Measurements from ENCODE around the gene MBP.
A peak's percentile ranks its signal among the peaks of the same experiment; 100 is the strongest.

The MBP gene

GRCh38 chr18:76988827-76989646 lies 143.5 kb downstream of the MBP start:
- no peak for DNase-seq (ENCODE audit: low read depth in 2 of 2)

GRCh38 chr18:76988031-76988826 lies 144.4 kb downstream of the MBP start:
- no peak for DNase-seq (ENCODE audit: low read depth in 2 of 2)

- no peak for DNase-seq (ENCODE audit: low read depth in 2 of 2)
Measured at GRCh38 chr18:76986406-76986805, 146.2 kb downstream of the MBP start.

- no peak for DNase-seq (ENCODE audit: low read depth in 2 of 2)
Measured at GRCh38 chr18:76985951-76986236, 146.7 kb downstream of the MBP start.

GRCh38 chr18:76985156-76985950 lies 147.2 kb downstream of the MBP start:
- DNase-seq (ENCODE audit: low read depth in 2 of 2), result no peak

- no peak for DNase-seq (ENCODE audit: low read depth in 2 of 2)
Measured at GRCh38 chr18:76984193-76985155, 148.1 kb downstream of the MBP start.

- no peak for DNase-seq (ENCODE audit: low read depth in 2 of 2)
Measured at GRCh38 chr18:76983613-76984051, 149.0 kb downstream of the MBP start.

- DNase-seq (ENCODE audit: low read depth in 2 of 2), result peak; percentile 37 to 41
Measured at GRCh38 chr18:76982841-76983583, 149.6 kb downstream of the MBP start.

- DNase-seq (ENCODE audit: low read depth in 2 of 2), result no peak
Measured at GRCh38 chr18:76982038-76982437, 150.5 kb downstream of the MBP start.

GRCh38 chr18:76981396-76981968 lies 151.1 kb downstream of the MBP start:
- no peak for DNase-seq (ENCODE audit: low read depth in 2 of 2)

- no peak for DNase-seq (ENCODE audit: low read depth in 2 of 2)
Measured at GRCh38 chr18:76980663-76981395, 151.8 kb downstream of the MBP start.

GRCh38 chr18:76979906-76980305 lies 152.7 kb downstream of the MBP start:
- DNase-seq (ENCODE audit: low read depth in 2 of 2), result no peak

GRCh38 chr18:76979111-76979751 lies 153.4 kb downstream of the MBP start:
- no peak for DNase-seq (ENCODE audit: low read depth in 2 of 2)

GRCh38 chr18:76978616-76979015 lies 154.0 kb downstream of the MBP start:
- DNase-seq (ENCODE audit: low read depth in 2 of 2), result no peak

GRCh38 chr18:76977684-76978232 lies 154.8 kb downstream of the MBP start:
- DNase-seq (ENCODE audit: low read depth in 2 of 2), result no peak

- DNase-seq (ENCODE audit: low read depth in 2 of 2), result no peak
Measured at GRCh38 chr18:76977108-76977621, 155.4 kb downstream of the MBP start.

GRCh38 chr18:76975577-76976110 lies 156.9 kb downstream of the MBP start:
- DNase-seq (ENCODE audit: low read depth in 2 of 2), result no peak

- DNase-seq (ENCODE audit: low read depth in 2 of 2), result no peak
Measured at GRCh38 chr18:76974386-76974785, 158.2 kb downstream of the MBP start.

All from fibroblast of skin of left quadriceps (primary cell).